Activated T-cell treated with anti-CD3 and anti-CD28 coated beads, Interleukin-2, amount 50 U/mL, for 24 hours (primary cell): ENCODE results near the gene PRKAG3.
"Not testable (repeated sequence)": the region's sequence is repeated elsewhere in the genome, so short reads cannot be mapped to it uniquely, and the experiment has no call there.

ENCODE experiments used
- DNase-seq: peaks from one replicate; pipeline ENCODE4 v3.0.0-alpha.2; 2020
- H3K27ac Mint-ChIP-seq: 2 replicates; pipeline ENCODE4 v1.8.0; 2020; ENCODE audit warnings: mild to moderate bottlenecking, mixed read lengths
- H3K27me3 Mint-ChIP-seq: 2 replicates; pipeline ENCODE4 v1.8.0; 2020; ENCODE audit warnings: mixed read lengths
- H3K36me3 Mint-ChIP-seq: 2 replicates; pipeline ENCODE4 v1.8.0; 2020; ENCODE audit warnings: low read depth, mixed read lengths
- H3K4me1 Mint-ChIP-seq: 2 replicates; pipeline ENCODE4 v1.8.0; 2020; ENCODE audit warnings: low read depth, mixed read lengths
- H3K4me3 Mint-ChIP-seq: 2 replicates; pipeline ENCODE4 v1.8.0; 2020; ENCODE audit warnings: mild to moderate bottlenecking, moderate library complexity, mixed read lengths
- H3K9me3 Mint-ChIP-seq: 2 replicates; pipeline ENCODE4 v1.8.0; 2020; ENCODE audit warnings: mixed read lengths

The PRKAG3 gene

DNA sequence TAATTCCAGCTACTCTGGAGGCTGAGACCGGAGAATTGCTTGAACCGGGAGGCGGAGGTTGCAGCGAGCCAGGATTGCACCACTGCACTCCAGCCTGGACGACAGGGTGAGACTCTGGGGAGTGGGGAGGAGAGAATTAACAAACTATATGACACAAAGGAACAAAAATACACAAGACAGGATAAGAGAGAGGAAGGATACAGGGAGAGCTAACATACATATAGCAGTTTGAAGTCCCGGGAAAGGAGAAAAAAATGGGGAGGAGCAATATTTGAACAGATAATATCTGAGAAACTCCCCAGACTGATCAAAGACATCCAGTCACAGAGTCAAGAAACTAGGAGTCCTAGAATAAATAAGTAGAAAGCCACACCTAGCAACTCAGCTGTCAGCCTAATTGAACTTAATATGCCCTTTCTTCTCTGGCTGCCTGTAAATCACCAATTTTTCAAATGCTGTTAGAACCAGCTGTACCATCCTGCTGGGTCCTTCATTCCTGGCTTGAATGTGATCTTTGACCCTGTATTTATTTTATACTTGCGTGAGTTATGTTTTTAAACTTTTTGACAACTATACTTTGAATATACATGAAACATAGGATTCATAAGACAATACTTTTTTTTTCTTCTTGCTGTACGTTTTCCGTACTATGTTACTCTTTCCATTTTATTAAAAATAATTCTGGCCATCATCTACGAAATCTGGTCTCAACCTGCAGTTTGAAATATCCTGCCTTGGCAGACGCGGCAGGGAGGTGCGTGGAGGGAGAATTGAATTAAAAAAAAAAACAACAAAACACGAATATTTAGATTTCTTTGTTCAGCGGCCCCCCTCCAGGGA, 50.5 kb downstream of the PRKAG3 start:
- DNase-seq = no peak
- Mint-ChIP-seq H3K27me3 (peaks cover 55% of the 10 kb centered on the region), H3K9me3 (peaks cover 13% of the 10 kb centered on the region), H3K4me1 (peaks cover 8% of the 10 kb centered on the region), H3K4me3 (no peak overlapping the region), H3K27ac (no peak overlapping the region), H3K36me3 (peaks cover 14% of the 10 kb centered on the region)

DNA sequence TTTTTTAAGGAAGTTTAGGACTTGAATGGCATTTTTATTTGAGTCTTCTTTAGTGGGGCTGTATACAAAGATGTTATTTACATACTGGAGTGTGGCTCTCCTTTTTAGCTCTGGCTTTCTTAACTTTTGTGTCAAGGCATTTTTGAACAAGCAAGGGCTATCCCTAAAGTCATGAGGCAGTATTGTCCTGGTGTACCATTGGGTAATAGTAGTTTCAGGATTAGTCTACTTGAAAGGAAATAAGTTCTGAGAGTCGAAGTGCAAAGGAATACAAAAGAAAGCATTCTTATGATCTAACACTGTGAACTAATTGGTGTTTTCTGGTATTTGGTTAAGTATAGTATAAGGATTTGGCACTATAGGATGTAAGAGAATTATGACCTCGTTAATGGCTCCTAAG, 51.6 kb downstream of the PRKAG3 start:
- peaks cover 8% of the 10 kb centered on the region for H3K4me1 Mint-ChIP-seq
- H3K4me3 Mint-ChIP-seq = no peak overlapping the region
- peaks cover 18% of the 10 kb centered on the region for H3K9me3 Mint-ChIP-seq
- H3K27me3 Mint-ChIP-seq = peaks cover 51% of the 10 kb centered on the region
- peaks cover 16% of the 10 kb centered on the region for H3K36me3 Mint-ChIP-seq
- no peak overlapping the region for H3K27ac Mint-ChIP-seq
- DNase-seq = no peak

DNA sequence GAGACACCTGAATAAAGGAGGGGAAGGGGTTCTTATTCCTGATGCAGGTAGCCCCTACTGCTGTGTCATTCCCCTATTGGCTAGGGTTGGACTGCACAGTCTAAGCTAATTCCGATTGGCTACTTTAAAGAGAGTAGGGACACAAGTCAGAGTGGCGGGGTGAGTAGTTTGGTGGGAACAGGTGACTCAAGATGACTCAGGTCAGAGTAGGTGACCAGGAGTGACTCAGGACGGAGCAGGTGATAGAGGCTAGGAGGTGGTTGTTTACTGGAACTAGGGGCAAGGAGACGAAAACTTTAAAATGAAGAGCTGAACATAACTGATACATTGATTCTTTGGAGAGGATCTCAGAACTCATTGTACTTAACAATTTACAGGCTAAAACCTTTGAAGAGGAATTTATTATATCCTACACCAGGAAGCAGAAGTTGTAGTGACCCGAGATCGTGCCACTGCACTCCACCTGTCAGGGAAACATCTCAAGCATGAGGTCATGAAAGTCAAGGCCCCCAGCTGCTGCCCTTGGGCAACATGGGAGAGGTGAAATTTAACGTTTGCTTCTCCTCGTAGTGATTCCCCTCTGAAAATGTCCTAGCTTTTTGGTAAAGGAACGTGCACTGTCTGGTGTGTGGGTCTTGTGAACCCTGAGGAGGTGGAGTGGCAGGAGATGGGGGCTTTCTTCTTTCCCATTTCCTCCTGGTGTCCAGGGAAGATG, 54.2 kb downstream of the PRKAG3 start:
- no peak overlapping the region for H3K27ac Mint-ChIP-seq
- no peak overlapping the region for H3K4me3 Mint-ChIP-seq
- H3K9me3 Mint-ChIP-seq = peaks cover 18% of the 10 kb centered on the region
- H3K27me3 Mint-ChIP-seq = peaks cover 33% of the 10 kb centered on the region
- peaks cover 21% of the 10 kb centered on the region for H3K36me3 Mint-ChIP-seq
- H3K4me1 Mint-ChIP-seq = peaks cover 8% of the 10 kb centered on the region
- no peak for DNase-seq

DNA sequence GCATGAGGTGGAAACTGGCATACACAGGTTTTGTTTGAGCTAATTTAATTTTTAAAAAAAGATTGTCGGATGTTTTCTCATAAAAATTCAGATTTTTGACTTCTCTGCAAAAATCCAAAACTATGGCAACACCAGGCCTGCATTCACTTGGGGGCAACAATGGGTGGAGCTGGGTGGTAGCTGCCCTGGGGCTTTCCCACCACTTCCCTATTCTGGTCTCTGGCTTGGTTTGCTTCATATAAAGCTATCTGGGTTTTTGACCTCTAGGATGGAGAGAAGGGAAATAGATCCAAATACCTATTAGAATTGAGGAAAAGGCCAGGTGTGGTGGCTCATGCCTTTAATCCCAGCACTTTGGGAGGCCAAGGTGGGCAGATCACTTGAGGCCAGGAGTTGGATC, 55.1 kb downstream of the PRKAG3 start:
- peaks cover 7% of the 10 kb centered on the region for H3K4me1 Mint-ChIP-seq
- no peak overlapping the region for H3K4me3 Mint-ChIP-seq
- H3K27ac Mint-ChIP-seq = no peak overlapping the region
- H3K27me3 Mint-ChIP-seq = peaks cover 28% of the 10 kb centered on the region
- H3K36me3 Mint-ChIP-seq = peaks cover 28% of the 10 kb centered on the region
- peaks cover 18% of the 10 kb centered on the region for H3K9me3 Mint-ChIP-seq
- DNase-seq = no peak

DNA sequence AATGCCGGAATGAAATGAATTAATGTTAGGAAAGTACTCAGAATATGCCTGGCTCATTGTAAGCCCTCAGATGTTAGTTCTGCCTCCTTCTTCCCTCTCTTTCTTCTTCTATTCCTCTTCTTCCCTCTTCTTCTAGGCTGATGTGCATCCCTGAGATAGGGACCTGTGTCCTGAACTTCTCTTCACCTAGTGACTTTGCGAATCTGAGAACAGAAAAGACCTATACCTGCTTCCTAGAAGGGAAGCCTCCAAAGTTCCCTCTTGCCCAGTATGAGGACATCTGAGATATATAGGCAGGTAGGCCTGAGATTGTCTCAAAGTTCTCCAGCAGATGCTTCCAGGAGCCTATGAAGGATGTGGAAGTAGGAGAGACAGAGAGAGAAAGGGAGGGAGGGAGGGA, 57.7 kb downstream of the PRKAG3 start:
- Mint-ChIP-seq H3K27ac (no peak overlapping the region), H3K27me3 (peaks cover 3% of the 10 kb centered on the region), H3K36me3 (peaks cover 35% of the 10 kb centered on the region), H3K9me3 (peaks cover 18% of the 10 kb centered on the region), H3K4me3 (no peak overlapping the region), H3K4me1 (no peaks in the 10 kb centered on the region)
- DNase-seq = no peak

DNA sequence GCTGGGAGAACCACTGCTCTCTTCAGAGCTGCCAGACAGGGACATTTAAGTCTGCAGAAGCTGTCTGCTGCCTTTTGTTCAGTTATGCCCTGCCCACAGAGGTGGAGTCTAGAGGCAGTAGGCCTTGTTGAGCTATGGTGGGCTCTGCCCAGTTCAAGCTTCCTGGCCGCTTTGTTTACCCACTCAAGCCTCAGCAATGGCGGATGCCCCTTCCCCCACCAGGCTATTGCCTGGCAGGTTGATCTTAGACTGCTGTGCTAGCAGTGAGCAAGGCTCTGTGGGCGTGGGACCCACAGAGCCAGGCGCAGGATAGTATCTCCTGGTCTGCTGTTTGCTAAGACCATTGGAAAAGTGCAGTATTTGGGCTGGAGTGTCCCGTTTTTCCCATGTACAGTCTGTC, 58.8 kb downstream of the PRKAG3 start:
- not testable (repeated sequence) for H3K27me3 Mint-ChIP-seq, H3K27ac Mint-ChIP-seq

More for the DNA sequence above, 58.8 kb downstream of the PRKAG3 start:
- H3K4me3 Mint-ChIP-seq, H3K4me1 Mint-ChIP-seq, DNase-seq: not testable (repeated sequence)
- Mint-ChIP-seq H3K9me3 (peaks cover 15% of the 10 kb centered on the region), H3K36me3 (peaks cover 32% of the 10 kb centered on the region)
